Endothelial cell of umbilical vein (primary cell): Measurements from ENCODE around the gene SLC7A8. TPM values are rescaled to one million over a fixed set of nuclear protein-coding genes. Genes with fewer than 3 reads are reported as not detected.

Experiments
- BruUV-seq: library from RNA; stranded (reverse); fragments of 400-500 nt; replicated peaks from 2 replicates; lab custom pipeline; 2021; lab: Mats Ljungman, UMichigan
- CTCF ChIA-PET: fragments of 300-600, 350-600 bp; sonication (Branson Sonifier 250); formaldehyde crosslinking; loops from one replicate; lab custom pipeline; 2021; ENCODE audit warnings: antibody characterized with exemption, inconsistent platforms; lab: Charles Lee
- POLR2A ChIA-PET: fragments of 300-600, 350-600 bp; sonication (Branson Sonifier 250); formaldehyde crosslinking; loops from one replicate; lab custom pipeline; 2021; ENCODE audit warnings: antibody characterized with exemption, inconsistent platforms; lab: Charles Lee
- DNase-seq: peaks from one replicate; pipeline ENCODE4 v3.0.0-alpha.2; 2011; ENCODE audit warnings: low read depth, low spot score
- FAIRE-seq: peaks from 2 replicates; lab custom pipeline; 2011; peaks lifted over from hg19 to GRCh38; lab: Jason Lieb, UNC
- H2AFZ ChIP-seq: 2 replicates; pipeline ENCODE4 v1.6.0; 2012; ENCODE audit warnings: low read depth, low read length, control low read depth, inconsistent platforms
- H3K27ac ChIP-seq: 2 replicates; pipeline ENCODE4 v1.5.1; 2011; ENCODE audit warnings: low read depth, mild to moderate bottlenecking, control low read depth, low read length, moderate library complexity; ENCODE audit not compliant: insufficient read depth
- H3K27me3 ChIP-seq, 2 experiments: 2 replicates each; pipeline versions ENCODE4 v1.6.0 to v1.6.1; 2011; ENCODE audit warnings: low read length in 2 of 2, mixed read lengths in 1 of 2; ENCODE audit not compliant: control insufficient read depth in 2 of 2, insufficient read depth in 2 of 2
- H3K36me3 ChIP-seq, 2 experiments: 2 replicates in 1 of 2; 3 replicates in 1 of 2; pipeline ENCODE4 v1.5.1; 2011; ENCODE audit warnings: low read length in 2 of 2, mild to moderate bottlenecking in 1 of 2, moderate library complexity in 1 of 2; ENCODE audit not compliant: control insufficient read depth in 2 of 2, insufficient read depth in 2 of 2; ENCODE audit errors: extremely low read depth in 1 of 2
- H3K4me1 ChIP-seq: 3 replicates; pipeline ENCODE4 v1.5.1; 2011; ENCODE audit warnings: mild to moderate bottlenecking, low read length; ENCODE audit not compliant: control insufficient read depth, insufficient read depth; ENCODE audit errors: extremely low read depth
- H3K4me2 ChIP-seq: 2 replicates; pipeline ENCODE4 v1.6.1; 2011; ENCODE audit warnings: low read length, control low read depth, mixed read lengths; ENCODE audit not compliant: insufficient read depth
- H3K4me3 ChIP-seq, 3 experiments: fragments of 200-600 bp in 1 of 3; sonication (generic), shearing (Covaris generic) in 1 of 3; replicated peaks in 1 of 3; 2 replicates each; pipeline ENCODE4 v1.5.1; 2011 to 2016; ENCODE audit warnings: control low read depth in 3 of 3, low read length in 3 of 3, mild to moderate bottlenecking in 2 of 3, inconsistent platforms in 1 of 3, low read depth in 1 of 3, moderate library complexity in 1 of 3; ENCODE audit not compliant: insufficient read depth in 1 of 3
- H3K79me2 ChIP-seq: 2 replicates; pipeline ENCODE4 v1.6.0; 2012; ENCODE audit warnings: low read length, inconsistent platforms; ENCODE audit not compliant: control insufficient read depth, insufficient read depth
- H3K9ac ChIP-seq: replicated peaks from 2 replicates; pipeline ENCODE3; 2011; ENCODE audit warnings: low read length, control low read depth; ENCODE audit not compliant: insufficient read depth; ENCODE audit errors: extremely low read depth
- H3K9me1 ChIP-seq: replicated peaks from 3 replicates; pipeline ENCODE4 v1.6.0; 2011; ENCODE audit warnings: mild to moderate bottlenecking, low read length; ENCODE audit not compliant: control insufficient read depth, insufficient read depth; ENCODE audit errors: extremely low read depth
- H3K9me3 ChIP-seq: replicated peaks from 2 replicates; pipeline ENCODE4 v1.5.1; 2012; ENCODE audit warnings: low read length, inconsistent platforms; ENCODE audit not compliant: control insufficient read depth, insufficient read depth
- H4K20me1 ChIP-seq: replicated peaks from 2 replicates; pipeline ENCODE3; 2011; ENCODE audit warnings: mild to moderate bottlenecking, low read length; ENCODE audit not compliant: control insufficient read depth, insufficient read depth; ENCODE audit errors: extremely low read depth
- EZH2 ChIP-seq: IDR thresholded peaks from 2 replicates; pipeline ENCODE4 v1.6.1; 2012; ENCODE audit warnings: borderline replicate concordance, low read depth, mild to moderate bottlenecking, moderate library complexity, low read length, inconsistent platforms; ENCODE audit not compliant: severe bottlenecking
- FOS ChIP-seq: IDR thresholded peaks from 2 replicates; pipeline ENCODE4 v1.6.1; 2011; ENCODE audit warnings: mild to moderate bottlenecking, low read length, moderate library complexity, borderline replicate concordance; ENCODE audit not compliant: insufficient read depth
- GATA2 ChIP-seq: IDR thresholded peaks from 2 replicates; pipeline ENCODE4 v1.7.0; 2011; ENCODE audit warnings: low read depth, mild to moderate bottlenecking, moderate library complexity, mixed read lengths, low read length; ENCODE audit not compliant: insufficient read length, insufficient read depth
- JUN ChIP-seq: IDR thresholded peaks from 2 replicates; pipeline ENCODE4 v1.6.1; 2011; ENCODE audit warnings: borderline replicate concordance, low read depth; ENCODE audit not compliant: insufficient read length, insufficient read depth
- MYC ChIP-seq: IDR thresholded peaks from one replicate; pipeline ENCODE4 v1.6.1; 2011; ENCODE audit warnings: mild to moderate bottlenecking, low read depth, low read length
- POLR2A ChIP-seq: IDR thresholded peaks from 2 replicates; pipeline ENCODE4 v1.6.1; 2012; ENCODE audit warnings: low read depth, mild to moderate bottlenecking, control low read depth, low read length
- POLR2AphosphoS5 ChIP-seq: IDR thresholded peaks from 2 replicates; pipeline ENCODE4 v1.6.1; 2012; ENCODE audit warnings: low read depth, mild to moderate bottlenecking, control low read depth, low read length, moderate library complexity; ENCODE audit not compliant: insufficient read depth
- dilution Hi-C: fragments of 300-500 bp; cut with MboI; formaldehyde crosslinking; loops from one replicate; pipeline ENCODE4 v1.15.0; 2019; ENCODE audit warnings: low sequenced_read_pairs; ENCODE audit not compliant: extremely low pct_ligation_motif_present
- intact Hi-C: fragments of 100-400 bp; cut with micrococcal nuclease; formaldehyde crosslinking; loops from one replicate; pipeline ENCODE4 v1.10.0; 2022
- polyA plus RNA-seq, 4 experiments: library from polyadenylated mRNA; depleted of rRNA in 3 of 4; stranded (reverse) in 3 of 4; unstranded in 1 of 4; fragments of >200 nt; gene quantifications; 2 replicates each; pipeline versions ENCODE4 v1.2.1 to v1.2.3, GENCODE V29; 2011 to 2012; ENCODE audit warnings: missing spikeins in 1 of 4
- total RNA-seq: library from RNA; stranded (reverse); gene quantifications from 2 replicates; pipeline ENCODE4 v1.2.3, GENCODE V29; 2021
- TF ChIP-seq, protein P1 (sequence below): IDR thresholded peaks from 2 replicates; pipeline ENCODE4 v1.6.1; 2011; ENCODE audit not compliant: insufficient read depth, insufficient read length
- TF ChIP-seq, protein P2 (sequence below), 2 donors: IDR thresholded peaks; 1 replicate in 1 of 2; 2 replicates in 1 of 2; pipeline ENCODE4 v1.5.1; 2011; ENCODE audit warnings: low read length in 2 of 2, mild to moderate bottlenecking in 2 of 2, moderate library complexity in 2 of 2, control low read depth in 1 of 2, inconsistent platforms in 1 of 2, low read depth in 1 of 2; ENCODE audit not compliant: insufficient read depth in 1 of 2; ENCODE audit errors: extremely low read depth in 1 of 2

Gene SLC7A8
- total and polyA plus RNA-seq, 2 donors (not counting 3 experiments of a cell fraction or from before 2014, with no cell fraction given) = 0.76 to 1.1 TPM

DNA sequence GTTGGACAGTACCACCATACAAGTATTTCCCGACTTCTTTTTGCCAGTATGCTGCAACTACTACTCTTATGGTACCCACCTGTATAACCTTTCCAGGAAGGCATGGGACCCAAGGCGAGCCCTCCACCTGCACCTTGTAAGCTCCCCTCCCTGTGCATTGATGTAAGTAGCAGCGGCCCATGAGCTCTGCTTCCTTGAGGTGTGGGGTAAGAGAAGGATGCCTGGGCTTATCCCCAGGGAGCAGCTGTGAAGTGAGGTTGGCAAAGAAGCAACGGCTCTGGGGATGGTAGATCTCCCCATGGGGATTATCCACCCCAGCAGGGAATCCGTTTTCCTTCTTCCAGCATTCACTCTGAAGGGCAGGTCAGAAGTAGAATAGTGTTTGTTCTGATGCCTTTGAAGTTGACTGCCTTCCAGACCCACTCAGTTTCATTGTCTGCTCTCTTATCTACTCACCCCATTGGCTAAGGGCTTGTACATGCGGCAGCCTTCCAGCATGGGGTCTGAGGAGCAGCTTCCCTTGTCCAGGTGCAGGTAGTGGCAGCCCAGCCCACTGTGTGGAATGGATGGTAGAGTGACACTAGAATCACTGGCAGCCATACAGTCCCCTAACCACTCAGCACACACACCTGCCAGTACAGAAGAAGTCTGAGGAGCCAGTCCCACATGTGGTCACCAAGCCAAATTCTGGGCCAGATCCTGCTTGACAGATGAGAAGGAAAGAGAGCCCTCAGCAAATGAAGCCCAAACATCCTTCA lies 82.1 kb downstream of the SLC7A8 start:
- no peak for DNase-seq
- TF ChIP-seq FOS (no peak), MYC (no peak), GATA2 (no peak), POLR2A (no peak), POLR2AphosphoS5 (no peak), EZH2 (no peak), JUN (no peak)
- TF ChIP-seq, protein P1, sequence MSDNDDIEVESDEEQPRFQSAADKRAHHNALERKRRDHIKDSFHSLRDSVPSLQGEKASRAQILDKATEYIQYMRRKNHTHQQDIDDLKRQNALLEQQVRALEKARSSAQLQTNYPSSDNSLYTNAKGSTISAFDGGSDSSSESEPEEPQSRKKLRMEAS = no peak
- TF ChIP-seq, protein P2, sequence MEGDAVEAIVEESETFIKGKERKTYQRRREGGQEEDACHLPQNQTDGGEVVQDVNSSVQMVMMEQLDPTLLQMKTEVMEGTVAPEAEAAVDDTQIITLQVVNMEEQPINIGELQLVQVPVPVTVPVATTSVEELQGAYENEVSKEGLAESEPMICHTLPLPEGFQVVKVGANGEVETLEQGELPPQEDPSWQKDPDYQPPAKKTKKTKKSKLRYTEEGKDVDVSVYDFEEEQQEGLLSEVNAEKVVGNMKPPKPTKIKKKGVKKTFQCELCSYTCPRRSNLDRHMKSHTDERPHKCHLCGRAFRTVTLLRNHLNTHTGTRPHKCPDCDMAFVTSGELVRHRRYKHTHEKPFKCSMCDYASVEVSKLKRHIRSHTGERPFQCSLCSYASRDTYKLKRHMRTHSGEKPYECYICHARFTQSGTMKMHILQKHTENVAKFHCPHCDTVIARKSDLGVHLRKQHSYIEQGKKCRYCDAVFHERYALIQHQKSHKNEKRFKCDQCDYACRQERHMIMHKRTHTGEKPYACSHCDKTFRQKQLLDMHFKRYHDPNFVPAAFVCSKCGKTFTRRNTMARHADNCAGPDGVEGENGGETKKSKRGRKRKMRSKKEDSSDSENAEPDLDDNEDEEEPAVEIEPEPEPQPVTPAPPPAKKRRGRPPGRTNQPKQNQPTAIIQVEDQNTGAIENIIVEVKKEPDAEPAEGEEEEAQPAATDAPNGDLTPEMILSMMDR (IDR thresholded peaks at IDR 0.05; ENCODE audit: extremely low read depth in 1 of 2, insufficient read depth in 1 of 2, low read depth in 1 of 2, low read length in 2 of 2) = no peak
- dilution Hi-C loops = no loop called here
- no peaks in the 10 kb centered on the region for H3K9me3 ChIP-seq
- no peak overlapping the region for H2AFZ ChIP-seq
- no peak overlapping the region for H3K27ac ChIP-seq
- ChIA-PET CTCF (interaction anchor here (2.1 to 2.9 kb wide), 3 partner anchors 19 to 106 kb away, joined by 8 to 16 read pairs (median 10); no protein-coding TSS in a partner anchor), POLR2A (no interaction called here)
- H3K4me2 ChIP-seq = no peak overlapping the region
- no peak for FAIRE-seq
- peaks cover 9% of the 10 kb centered on the region for H3K4me1 ChIP-seq
- no peak overlapping the region for H3K9ac ChIP-seq
- H3K79me2 ChIP-seq = peaks cover 25% of the 10 kb centered on the region
- H3K36me3 ChIP-seq = peaks cover 5 to 13% of the 10 kb centered on the region in 2 experiments
- H3K9me1 ChIP-seq = no peaks in the 10 kb centered on the region
- BruUV-seq = no TSS peak
- no peaks in the 10 kb centered on the region for H4K20me1 ChIP-seq
- H3K27me3 ChIP-seq = no peaks in the 10 kb centered on the region
- H3K4me3 ChIP-seq = no peak overlapping the region
- intact Hi-C loops = no loop called here
